Neural cell (in vitro differentiated cells): ENCODE results near the gene TXNDC16. TPM values are rescaled to one million over a fixed set of nuclear protein-coding genes. Genes with fewer than 3 reads are reported as not detected.

ENCODE experiments used
- H2AFZ ChIP-seq: fragments of 200-600, 300-800 bp; sonication (generic), shearing (Covaris generic); 2 replicates; pipeline ENCODE4 v1.6.0; 2014; ENCODE audit warnings: low read depth, mild to moderate bottlenecking, antibody characterized with exemption, low read length, moderate library complexity
- H3F3A ChIP-seq: fragments of 200-600 bp; shearing (Covaris generic); 2 replicates; pipeline ENCODE4 v1.6.1; 2016; ENCODE audit warnings: mild to moderate bottlenecking, moderate library complexity, mixed read lengths, antibody characterized with exemption, low read length; ENCODE audit not compliant: insufficient read depth, poor library complexity, severe bottlenecking
- H3K27ac ChIP-seq: fragments of 200-600, 300-800 bp; sonication (generic), shearing (Covaris generic); 2 replicates; pipeline ENCODE4 v1.5.1; 2014; ENCODE audit warnings: mild to moderate bottlenecking, low read length, moderate library complexity
- H3K27me3 ChIP-seq: fragments of 300-800, 200-600 bp; sonication (generic), shearing (Covaris generic); 2 replicates; pipeline ENCODE4 v1.6.0; 2014; ENCODE audit warnings: mild to moderate bottlenecking, low read depth, low read length, moderate library complexity; ENCODE audit not compliant: insufficient read depth
- H3K36me3 ChIP-seq: fragments of 300-800, 200-600 bp; sonication (generic), shearing (Covaris generic); 2 replicates; pipeline ENCODE4 v1.5.1; 2014; ENCODE audit warnings: mild to moderate bottlenecking, antibody characterized with exemption, low read length, moderate library complexity; ENCODE audit not compliant: insufficient read depth
- H3K4me2 ChIP-seq: fragments of 300-800, 200-600 bp; sonication (generic), shearing (Covaris generic); 2 replicates; pipeline ENCODE4 v1.6.0; 2014; ENCODE audit warnings: mild to moderate bottlenecking, low read length
- H3K4me3 ChIP-seq: fragments of 300-800, 200-600 bp; sonication (generic), shearing (Covaris generic); 2 replicates; pipeline ENCODE4 v1.5.1; 2014; ENCODE audit warnings: mild to moderate bottlenecking, low read length, moderate library complexity
- H3K79me2 ChIP-seq: fragments of 200-600 bp; shearing (Covaris generic); replicated peaks from 2 replicates; pipeline ENCODE4 v1.6.0; 2014; ENCODE audit warnings: mild to moderate bottlenecking, low read length, moderate library complexity; ENCODE audit not compliant: insufficient read depth
- H3K9ac ChIP-seq: fragments of 300-800, 200-600 bp; sonication (generic), shearing (Covaris generic); 2 replicates; pipeline ENCODE4 v1.6.1; 2016; ENCODE audit warnings: mild to moderate bottlenecking, low read length, mixed read lengths
- H3K9me2 ChIP-seq: fragments of 200-600 bp; shearing (Covaris generic); 2 replicates; pipeline ENCODE4 v1.6.1; 2016; ENCODE audit warnings: mild to moderate bottlenecking, low read length, mixed read lengths; ENCODE audit not compliant: insufficient read depth
- H3K9me3 ChIP-seq: fragments of 200-600, 300-800 bp; sonication (generic), shearing (Covaris generic); 2 replicates; pipeline ENCODE4 v1.6.1; 2016; ENCODE audit warnings: mild to moderate bottlenecking, mixed run types, low read length, moderate library complexity, mixed read lengths
- H4K20me1 ChIP-seq: fragments of 200-600 bp; shearing (Covaris generic); 2 replicates; pipeline ENCODE4 v1.6.1; 2016; ENCODE audit warnings: mild to moderate bottlenecking, mixed run types; ENCODE audit not compliant: insufficient read depth
- CTCF ChIP-seq: fragments of 450-650 bp; IDR thresholded peaks from 2 replicates; pipeline ENCODE4 v1.5.1; 2014; ENCODE audit warnings: antibody characterized with exemption, mild to moderate bottlenecking, moderate library complexity; ENCODE audit not compliant: poor library complexity, severe bottlenecking
- EP300 ChIP-seq: fragments of 450-650 bp; conservative IDR thresholded peaks from 2 replicates; pipeline ENCODE4 v1.6.1; 2014; ENCODE audit warnings: antibody characterized with exemption, mild to moderate bottlenecking, moderate library complexity; ENCODE audit not compliant: poor library complexity, severe bottlenecking
- EZH2 ChIP-seq: fragments of 200-600, 300-800 bp; shearing (Covaris generic), sonication (generic); IDR thresholded peaks from 2 replicates; pipeline ENCODE4 v1.6.1; 2014; ENCODE audit warnings: antibody characterized with exemption, low read length, borderline replicate concordance, mild to moderate bottlenecking; ENCODE audit not compliant: insufficient read depth, poor library complexity, severe bottlenecking
- MXI1 ChIP-seq: fragments of 450-650 bp; conservative IDR thresholded peaks from 2 replicates; pipeline ENCODE4 v1.6.1; 2014; ENCODE audit warnings: antibody characterized with exemption, mild to moderate bottlenecking; ENCODE audit not compliant: poor library complexity, severe bottlenecking
- POLR2AphosphoS5 ChIP-seq: IDR thresholded peaks from 2 replicates; pipeline ENCODE4 v1.6.1; 2012
- RAD21 ChIP-seq: fragments of 450-650 bp; conservative IDR thresholded peaks from 2 replicates; pipeline ENCODE4 v1.6.1; 2014; ENCODE audit warnings: antibody characterized with exemption, mild to moderate bottlenecking, moderate library complexity
- REST ChIP-seq: IDR thresholded peaks from 2 replicates; pipeline ENCODE4 v1.6.1; 2012; ENCODE audit warnings: borderline replicate concordance
- SMC3 ChIP-seq: fragments of 450-650 bp; conservative IDR thresholded peaks from 2 replicates; pipeline ENCODE4 v1.6.1; 2014; ENCODE audit warnings: antibody characterized with exemption, mild to moderate bottlenecking, moderate library complexity; ENCODE audit not compliant: poor library complexity
- TAF1 ChIP-seq: IDR thresholded peaks from 2 replicates; pipeline ENCODE4 v1.6.1; 2012; ENCODE audit warnings: low read depth
- polyA plus RNA-seq: library from polyadenylated mRNA; depleted of rRNA; stranded (reverse); fragments of >200 nt; gene quantifications from 2 replicates; pipeline ENCODE4 v1.2.3, GENCODE V29; 2014

TXNDC16 gene
- polyA plus RNA-seq, 1 donor from 2014 or later, result 58.4 TPM

DNA sequence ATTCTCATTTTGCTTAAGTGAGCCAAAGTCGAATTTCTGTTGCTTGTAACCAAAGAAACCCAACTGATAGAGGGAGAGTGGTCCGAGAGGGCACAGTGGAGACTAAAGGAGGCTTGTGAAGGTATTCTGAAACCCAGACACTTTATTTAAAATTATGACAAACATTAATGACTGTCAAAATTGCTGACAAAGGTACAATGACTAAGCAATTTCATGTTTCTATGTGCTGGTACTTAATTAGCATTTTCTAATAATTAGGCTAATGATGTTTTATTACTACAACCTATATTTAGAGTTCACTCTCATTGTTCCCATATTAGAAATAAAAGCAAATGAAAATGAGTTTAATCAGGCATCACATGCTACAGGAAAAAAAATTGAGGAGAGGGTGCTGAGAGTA lies 121.8 kb downstream of the TXNDC16 start:
- no peak overlapping the region for H3K9ac ChIP-seq
- H3K36me3 ChIP-seq, result no peaks in the 10 kb centered on the region
- H3F3A ChIP-seq, result no peaks in the 10 kb centered on the region
- no peak for TF ChIP-seq MXI1
- TF ChIP-seq POLR2AphosphoS5, result no peak
- no peak for TF ChIP-seq TAF1
- no peak for TF ChIP-seq CTCF
- TF ChIP-seq RAD21, result no peak
- TF ChIP-seq REST, result no peak
- TF ChIP-seq EZH2, result no peak
- no peak for TF ChIP-seq SMC3
- TF ChIP-seq EP300, result no peak
- no peaks in the 10 kb centered on the region for H3K9me2 ChIP-seq
- no peak overlapping the region for H2AFZ ChIP-seq
- H3K27me3 ChIP-seq, result no peaks in the 10 kb centered on the region
- no peak overlapping the region for H3K4me2 ChIP-seq
- H3K27ac ChIP-seq, result no peak overlapping the region
- H3K79me2 ChIP-seq, result no peaks in the 10 kb centered on the region
- no peaks in the 10 kb centered on the region for H3K9me3 ChIP-seq
- H3K4me3 ChIP-seq, result no peak overlapping the region
- H4K20me1 ChIP-seq, result no peaks in the 10 kb centered on the region

GRCh38 chr14:52429451-52429850 lies 122.9 kb downstream of the TXNDC16 start:
- Histone ChIP-seq H3K4me2 (no peak overlapping the region), H3K4me3 (no peak overlapping the region), H2AFZ (no peak overlapping the region), H3K79me2 (no peaks in the 10 kb centered on the region), H3K9me3 (no peaks in the 10 kb centered on the region), H3F3A (no peaks in the 10 kb centered on the region), H3K9me2 (no peaks in the 10 kb centered on the region), H3K27ac (no peak overlapping the region), H3K27me3 (no peaks in the 10 kb centered on the region), H3K9ac (no peak overlapping the region), H3K36me3 (no peaks in the 10 kb centered on the region), H4K20me1 (no peaks in the 10 kb centered on the region)
- TF ChIP-seq CTCF (no peak), TAF1 (no peak), SMC3 (no peak), POLR2AphosphoS5 (no peak), RAD21 (no peak), REST (no peak), EP300 (no peak), EZH2 (no peak), MXI1 (no peak)
